WTC11 (cell line): ENCODE measurements around the gene NEXMIF. TPM values are rescaled to one million over a fixed set of nuclear protein-coding genes. Genes with fewer than 3 reads are reported as not detected.

Experiments
- AFF4 ChIP-seq: sonication (generic); formaldehyde crosslinking; IDR thresholded peaks from 2 replicates; pipeline ENCODE4 v1.8.1; 2023; ENCODE audit warnings: mild to moderate bottlenecking, missing genetic modification reagents, borderline replicate concordance
- CREB1 ChIP-seq: sonication (generic); formaldehyde crosslinking; IDR thresholded peaks from 2 replicates; pipeline ENCODE4 v1.8.0; 2023; ENCODE audit warnings: mild to moderate bottlenecking, missing genetic modification reagents
- ELF4 ChIP-seq: sonication (generic); formaldehyde crosslinking; IDR thresholded peaks from 2 replicates; pipeline ENCODE4 v1.8.1; 2022; ENCODE audit warnings: low read depth, mild to moderate bottlenecking, moderate library complexity, missing genetic modification reagents
- ESRRA ChIP-seq: sonication (generic); formaldehyde crosslinking; IDR thresholded peaks from 2 replicates; pipeline ENCODE4 v1.8.1; 2022; ENCODE audit warnings: mild to moderate bottlenecking, missing genetic modification reagents, borderline replicate concordance
- ETV6 ChIP-seq: sonication (generic); formaldehyde crosslinking; IDR thresholded peaks from 2 replicates; pipeline ENCODE4 v1.8.1; 2022; ENCODE audit warnings: mild to moderate bottlenecking, missing genetic modification reagents
- MXD4 ChIP-seq: fragments of 250-450 bp; sonication (Bioruptor Pico); IDR thresholded peaks from 2 replicates; pipeline ENCODE4 v1.8.0; 2021; ENCODE audit warnings: mild to moderate bottlenecking, moderate library complexity, borderline replicate concordance
- RELA ChIP-seq: sonication (generic); formaldehyde crosslinking; IDR thresholded peaks from 2 replicates; pipeline ENCODE4 v1.8.1; 2022; ENCODE audit warnings: missing genetic modification reagents, mild to moderate bottlenecking, borderline replicate concordance
- USF2 ChIP-seq: sonication (generic); formaldehyde crosslinking; IDR thresholded peaks from 2 replicates; pipeline ENCODE4 v1.8.1; 2023; ENCODE audit warnings: mild to moderate bottlenecking, missing genetic modification reagents, moderate library complexity
- ZBTB43 ChIP-seq: sonication (generic); formaldehyde crosslinking; IDR thresholded peaks from 2 replicates; pipeline ENCODE4 v1.8.1; 2023; ENCODE audit warnings: mild to moderate bottlenecking, missing genetic modification reagents
- ZNF138 ChIP-seq: sonication (generic); formaldehyde crosslinking; conservative IDR thresholded peaks from 2 replicates; pipeline ENCODE4 v1.8.1; 2022; ENCODE audit warnings: mild to moderate bottlenecking, moderate library complexity, missing genetic modification reagents
- ZNF317 ChIP-seq: sonication (generic); formaldehyde crosslinking; IDR thresholded peaks from 2 replicates; pipeline ENCODE4 v1.8.1; 2023; ENCODE audit warnings: low read depth, mild to moderate bottlenecking, moderate library complexity, missing genetic modification reagents, borderline replicate concordance
- ZSCAN18 ChIP-seq: fragments of 250-450 bp; sonication (Bioruptor Pico); IDR thresholded peaks from 2 replicates; pipeline ENCODE4 v2.1.2; 2022; ENCODE audit warnings: mild to moderate bottlenecking, moderate library complexity
- total RNA-seq: library from RNA; stranded (reverse); gene quantifications from 3 replicates; pipeline ENCODE4 v1.2.3, GENCODE V29; 2021
- TF ChIP-seq, protein P1 (sequence below): sonication (generic); formaldehyde crosslinking; IDR thresholded peaks from 2 replicates; pipeline ENCODE4 v1.8.0; 2022; ENCODE audit warnings: mild to moderate bottlenecking, missing genetic modification reagents
- TF ChIP-seq, protein P2 (sequence below): sonication (generic); formaldehyde crosslinking; IDR thresholded peaks from 2 replicates; pipeline ENCODE4 v1.8.1; 2022; ENCODE audit warnings: mild to moderate bottlenecking, missing genetic modification reagents, moderate library complexity, borderline replicate concordance
- TF ChIP-seq, protein P3 (sequence below): sonication (generic); formaldehyde crosslinking; IDR thresholded peaks from 2 replicates; pipeline ENCODE4 v1.8.1; 2022; ENCODE audit warnings: low read depth, mild to moderate bottlenecking, moderate library complexity, missing genetic modification reagents, borderline replicate concordance

The NEXMIF gene
- total RNA-seq, 1 experiment from 2014 or later, result 0.94 TPM

DNA sequence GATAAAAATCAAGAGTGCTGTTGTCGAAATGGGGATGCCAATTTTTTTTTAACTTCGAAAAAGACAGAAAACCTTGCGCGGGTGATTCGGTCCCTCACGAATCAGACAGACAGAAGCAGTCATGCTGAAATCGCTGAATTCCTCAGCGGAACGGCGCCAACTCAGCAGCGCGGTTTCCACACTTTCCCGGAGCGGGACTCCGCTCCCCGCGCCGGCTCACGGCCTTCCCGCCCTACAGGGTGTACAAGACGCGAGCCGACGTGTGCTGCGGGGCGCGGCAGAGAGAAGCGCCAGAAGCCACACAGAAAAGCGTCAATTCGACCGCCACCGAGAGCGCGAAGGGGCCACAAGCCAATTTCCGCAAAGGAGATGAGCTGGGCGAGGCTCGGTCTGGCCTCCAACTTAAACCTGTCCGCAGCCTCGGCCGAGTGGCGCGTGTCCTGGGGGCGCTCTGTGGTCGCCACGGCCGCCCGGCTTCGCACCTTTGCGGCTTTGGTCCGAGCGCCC, 1.3 kb downstream of the NEXMIF start (continued):
- TF ChIP-seq ZBTB43 (CRISPR knock-in tag), result 0 out of 2 replicates have a peak, but pooled peaks have one; percentile 94
- no peak for TF ChIP-seq ZSCAN18 (CRISPR knock-in tag)
- TF ChIP-seq ESRRA (CRISPR knock-in tag), result peak; percentile 95; the same call in 1 of the 2 replicates
- peak; percentile 64; the same call in 1 of the 2 replicates for TF ChIP-seq ZNF317
- TF ChIP-seq MXD4 (CRISPR knock-in tag), result no peak
- TF ChIP-seq, protein P1, sequence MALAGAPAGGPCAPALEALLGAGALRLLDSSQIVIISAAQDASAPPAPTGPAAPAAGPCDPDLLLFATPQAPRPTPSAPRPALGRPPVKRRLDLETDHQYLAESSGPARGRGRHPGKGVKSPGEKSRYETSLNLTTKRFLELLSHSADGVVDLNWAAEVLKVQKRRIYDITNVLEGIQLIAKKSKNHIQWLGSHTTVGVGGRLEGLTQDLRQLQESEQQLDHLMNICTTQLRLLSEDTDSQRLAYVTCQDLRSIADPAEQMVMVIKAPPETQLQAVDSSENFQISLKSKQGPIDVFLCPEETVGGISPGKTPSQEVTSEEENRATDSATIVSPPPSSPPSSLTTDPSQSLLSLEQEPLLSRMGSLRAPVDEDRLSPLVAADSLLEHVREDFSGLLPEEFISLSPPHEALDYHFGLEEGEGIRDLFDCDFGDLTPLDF (CRISPR knock-in tag), result 0 out of 2 replicates have a peak, but pooled peaks have one; percentile 89
- TF ChIP-seq ELF4 (CRISPR knock-in tag), result peak; percentile 81; the same call in 1 of the 2 replicates
- TF ChIP-seq, protein P2, sequence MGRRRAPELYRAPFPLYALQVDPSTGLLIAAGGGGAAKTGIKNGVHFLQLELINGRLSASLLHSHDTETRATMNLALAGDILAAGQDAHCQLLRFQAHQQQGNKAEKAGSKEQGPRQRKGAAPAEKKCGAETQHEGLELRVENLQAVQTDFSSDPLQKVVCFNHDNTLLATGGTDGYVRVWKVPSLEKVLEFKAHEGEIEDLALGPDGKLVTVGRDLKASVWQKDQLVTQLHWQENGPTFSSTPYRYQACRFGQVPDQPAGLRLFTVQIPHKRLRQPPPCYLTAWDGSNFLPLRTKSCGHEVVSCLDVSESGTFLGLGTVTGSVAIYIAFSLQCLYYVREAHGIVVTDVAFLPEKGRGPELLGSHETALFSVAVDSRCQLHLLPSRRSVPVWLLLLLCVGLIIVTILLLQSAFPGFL (CRISPR knock-in tag), result peak; percentile 50; the same call in 1 of the 2 replicates
- TF ChIP-seq, protein P3, sequence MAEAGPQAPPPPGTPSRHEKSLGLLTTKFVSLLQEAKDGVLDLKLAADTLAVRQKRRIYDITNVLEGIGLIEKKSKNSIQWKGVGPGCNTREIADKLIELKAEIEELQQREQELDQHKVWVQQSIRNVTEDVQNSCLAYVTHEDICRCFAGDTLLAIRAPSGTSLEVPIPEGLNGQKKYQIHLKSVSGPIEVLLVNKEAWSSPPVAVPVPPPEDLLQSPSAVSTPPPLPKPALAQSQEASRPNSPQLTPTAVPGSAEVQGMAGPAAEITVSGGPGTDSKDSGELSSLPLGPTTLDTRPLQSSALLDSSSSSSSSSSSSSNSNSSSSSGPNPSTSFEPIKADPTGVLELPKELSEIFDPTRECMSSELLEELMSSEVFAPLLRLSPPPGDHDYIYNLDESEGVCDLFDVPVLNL, result no peak
- peak; percentile 83; the same call in 1 of the 2 replicates for TF ChIP-seq CREB1 (CRISPR knock-in tag)
- TF ChIP-seq RELA (CRISPR knock-in tag), result peak; percentile 97; the same call in 1 of the 2 replicates
- TF ChIP-seq ZNF138, result no peak
- TF ChIP-seq AFF4 (CRISPR knock-in tag), result 0 out of 2 replicates have a peak, but pooled peaks have one; percentile 26
- 0 out of 2 replicates have a peak, but pooled peaks have one; percentile 79 for TF ChIP-seq ETV6 (CRISPR knock-in tag)
- TF ChIP-seq USF2 (CRISPR knock-in tag), result no peak
